Subcutaneous abdominal adipose tissue (tissue), 5 donors: ENCODE results near the gene TEX29.

ENCODE experiments used
- H3K27ac ChIP-seq: one replicate; pipeline ENCODE4 v1.7.0; 2013; ENCODE audit warnings: low read depth, mild to moderate bottlenecking, inconsistent platforms, low read length, moderate library complexity
- H3K27me3 ChIP-seq, 5 donors: one replicate each; pipeline ENCODE4 v1.7.0; 2013; ENCODE audit warnings: low read length in 5 of 5, inconsistent platforms in 1 of 5; ENCODE audit not compliant: control insufficient read depth in 5 of 5, insufficient read depth in 4 of 5
- H3K36me3 ChIP-seq, 5 donors: one replicate each; pipeline ENCODE4 v1.7.0; 2013; ENCODE audit warnings: low read length in 5 of 5; ENCODE audit not compliant: control insufficient read depth in 5 of 5, insufficient read depth in 5 of 5
- H3K4me1 ChIP-seq, 5 donors: one replicate each; pipeline ENCODE4 v1.7.0; 2013; ENCODE audit warnings: low read length in 5 of 5, mild to moderate bottlenecking in 3 of 5, moderate library complexity in 1 of 5; ENCODE audit not compliant: control insufficient read depth in 5 of 5, insufficient read depth in 5 of 5
- H3K4me3 ChIP-seq, 5 donors: one replicate each; pipeline ENCODE4 v1.7.0; 2013; ENCODE audit warnings: low read length in 5 of 5, low read depth in 1 of 5
- H3K9ac ChIP-seq, 5 donors: one replicate each; pipeline ENCODE4 v1.7.0; 2013; ENCODE audit warnings: low read length in 5 of 5, mild to moderate bottlenecking in 4 of 5, moderate library complexity in 3 of 5
- H3K9me3 ChIP-seq, 5 donors: one replicate each; pipeline ENCODE4 v1.7.0; 2013; ENCODE audit warnings: low read length in 5 of 5; ENCODE audit not compliant: control insufficient read depth in 5 of 5
- donor health status: healthy.
- donor health status: healthy.
- donor health status: healthy.
- donor health status: healthy.
- donor health status: healthy.

Gene TEX29

DNA sequence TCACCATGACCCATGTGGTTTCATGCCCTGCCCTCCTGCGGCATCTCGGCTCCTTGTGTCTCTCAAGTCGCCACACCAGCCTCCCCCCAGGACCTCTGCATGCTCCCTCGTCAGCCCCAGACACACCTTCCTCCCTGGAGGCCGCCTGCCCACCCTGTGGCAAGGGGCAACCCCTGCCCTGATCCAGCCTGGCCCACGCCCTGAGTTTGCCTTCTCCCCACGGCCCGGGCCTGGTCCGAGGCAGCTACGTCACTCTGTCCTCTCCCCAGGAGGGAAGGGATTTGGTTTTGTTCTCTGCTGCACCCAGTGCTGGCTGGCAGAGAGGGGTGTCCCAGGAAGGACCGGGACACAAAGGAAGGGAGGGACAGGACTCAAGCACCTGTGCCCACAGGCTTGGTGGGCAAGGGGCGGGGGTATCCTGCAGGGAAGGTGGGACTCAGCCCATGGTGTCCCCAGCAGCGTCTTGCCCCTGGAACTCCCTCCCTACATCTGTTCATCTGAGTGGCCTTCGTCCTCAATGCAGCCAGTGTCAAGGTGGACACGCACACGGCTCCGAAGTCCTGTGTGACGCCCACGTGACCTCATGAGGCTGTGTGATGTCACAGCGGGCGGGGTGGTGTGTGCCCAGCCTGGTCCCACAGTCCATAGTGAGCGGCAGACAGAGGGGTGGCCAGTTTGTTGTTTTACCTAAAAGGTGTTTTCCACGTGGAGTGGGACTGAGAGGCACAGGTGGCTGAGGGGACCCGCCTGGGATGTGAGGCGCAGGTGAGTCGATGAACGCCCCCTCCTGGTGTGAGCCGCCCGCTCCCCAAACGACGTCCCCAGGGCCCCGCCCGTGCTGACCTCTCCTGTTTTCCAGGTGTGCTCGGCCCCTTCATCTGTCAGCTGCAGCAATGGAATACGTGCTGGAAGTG lies at the start of gene TEX29:
Gene TEX29 (plus strand): TSS at position 645 of the 914 bp plus-strand sequence. CDS start 249 bp downstream, at position 894.
- H3K27ac ChIP-seq = no peak within 1 kb of the TSS
- H3K4me3 ChIP-seq = no peak within 1 kb of the TSS
- H3K27me3 ChIP-seq = peaks cover 0 to 4% (median 0%) of the 10 kb centered on the region in 5 donors
- H3K9ac ChIP-seq = no peak within 1 kb of the TSS
- peaks cover 0 to 24% (median 12%) of the 10 kb centered on the region in 5 donors for H3K4me1 ChIP-seq
- no peaks in the 10 kb centered on the region for H3K9me3 ChIP-seq
- peaks cover 0 to 23% (median 8%) of the 10 kb centered on the region in 5 donors for H3K36me3 ChIP-seq

- H3K9me3 ChIP-seq = no peaks in the 10 kb centered on the region
- no peak overlapping the region for H3K4me3 ChIP-seq
- H3K36me3 ChIP-seq = peaks cover 29 to 87% (median 77%) of the 10 kb centered on the region in 5 donors
- H3K27me3 ChIP-seq = no peaks in the 10 kb centered on the region
- H3K9ac ChIP-seq = no peak overlapping the region
- peaks cover 0 to 28% (median 3%) of the 10 kb centered on the region in 5 donors for H3K4me1 ChIP-seq
- no peak overlapping the region for H3K27ac ChIP-seq
These were observed 49.4 kb upstream of the TEX29 start for GRCh38 chr13:111270765-111271698.

- peaks cover 0 to 28% (median 3%) of the 10 kb centered on the region in 5 donors for H3K4me1 ChIP-seq
- peaks cover 39 to 89% (median 83%) of the 10 kb centered on the region in 5 donors for H3K36me3 ChIP-seq
- H3K4me3 ChIP-seq = no peak overlapping the region
- H3K9me3 ChIP-seq = no peaks in the 10 kb centered on the region
- no peaks in the 10 kb centered on the region for H3K27me3 ChIP-seq
- H3K27ac ChIP-seq = peak overlapping the region; percentile 3
- H3K9ac ChIP-seq = peak overlapping the region in 1 of 5 donors; percentile 33
These were observed 48.3 kb upstream of the TEX29 start for GRCh38 chr13:111272117-111272516.

- H3K27ac ChIP-seq = no peak overlapping the region
- peaks cover 0 to 22% (median 0%) of the 10 kb centered on the region in 5 donors for H3K4me1 ChIP-seq
- H3K27me3 ChIP-seq = no peaks in the 10 kb centered on the region
- no peak overlapping the region for H3K9ac ChIP-seq
- no peaks in the 10 kb centered on the region for H3K9me3 ChIP-seq
- no peak overlapping the region for H3K4me3 ChIP-seq
- H3K36me3 ChIP-seq = peaks cover 47 to 89% (median 82%) of the 10 kb centered on the region in 5 donors
These were observed 45.1 kb upstream of the TEX29 start for GRCh38 chr13:111275382-111275781.

- no peak overlapping the region for H3K9ac ChIP-seq
- peaks cover 48 to 88% (median 81%) of the 10 kb centered on the region in 5 donors for H3K36me3 ChIP-seq
- H3K9me3 ChIP-seq = no peaks in the 10 kb centered on the region
- no peaks in the 10 kb centered on the region for H3K27me3 ChIP-seq
- H3K4me3 ChIP-seq = no peak overlapping the region
- H3K4me1 ChIP-seq = peaks cover 0 to 16% (median 0%) of the 10 kb centered on the region in 5 donors
- no peak overlapping the region for H3K27ac ChIP-seq
These were observed 44.3 kb upstream of the TEX29 start for GRCh38 chr13:111275995-111276618.

GRCh38 chr13:111278258-111278657 lies 42.2 kb upstream of the TEX29 start:
- H3K4me1 ChIP-seq = peaks cover 0 to 19% (median 0%) of the 10 kb centered on the region in 5 donors
- no peaks in the 10 kb centered on the region for H3K27me3 ChIP-seq
- no peaks in the 10 kb centered on the region for H3K9me3 ChIP-seq
- H3K4me3 ChIP-seq = no peak overlapping the region
- no peak overlapping the region for H3K27ac ChIP-seq
- no peak overlapping the region for H3K9ac ChIP-seq
- H3K36me3 ChIP-seq = peaks cover 49 to 95% (median 82%) of the 10 kb centered on the region in 5 donors

GRCh38 chr13:111278743-111279652 lies 41.4 kb upstream of the TEX29 start:
- no peaks in the 10 kb centered on the region for H3K9me3 ChIP-seq
- no peak overlapping the region for H3K27ac ChIP-seq
- H3K4me3 ChIP-seq = no peak overlapping the region
- H3K36me3 ChIP-seq = peaks cover 49 to 96% (median 82%) of the 10 kb centered on the region in 5 donors
- H3K9ac ChIP-seq = no peak overlapping the region
- H3K4me1 ChIP-seq = peaks cover 0 to 19% (median 0%) of the 10 kb centered on the region in 5 donors
- H3K27me3 ChIP-seq = no peaks in the 10 kb centered on the region

- H3K4me1 ChIP-seq = peaks cover 0 to 19% (median 0%) of the 10 kb centered on the region in 5 donors
- H3K4me3 ChIP-seq = no peak overlapping the region
- H3K27ac ChIP-seq = no peak overlapping the region
- no peaks in the 10 kb centered on the region for H3K27me3 ChIP-seq
- H3K36me3 ChIP-seq = peaks cover 40 to 96% (median 85%) of the 10 kb centered on the region in 5 donors
- no peaks in the 10 kb centered on the region for H3K9me3 ChIP-seq
- no peak overlapping the region for H3K9ac ChIP-seq
These were observed 40.2 kb upstream of the TEX29 start for GRCh38 chr13:111280226-111280625.
